GM12801 (cell line): ENCODE measurements around the gene BICDL1.

Experiments used
- TF ChIP-seq, protein P1 (sequence below): IDR thresholded peaks from one replicate; pipeline ENCODE4 v1.5.1; 2011; ENCODE audit warnings: control low read depth; ENCODE audit not compliant: insufficient read length; ENCODE audit errors: extremely low read depth

The BICDL1 gene

DNA sequence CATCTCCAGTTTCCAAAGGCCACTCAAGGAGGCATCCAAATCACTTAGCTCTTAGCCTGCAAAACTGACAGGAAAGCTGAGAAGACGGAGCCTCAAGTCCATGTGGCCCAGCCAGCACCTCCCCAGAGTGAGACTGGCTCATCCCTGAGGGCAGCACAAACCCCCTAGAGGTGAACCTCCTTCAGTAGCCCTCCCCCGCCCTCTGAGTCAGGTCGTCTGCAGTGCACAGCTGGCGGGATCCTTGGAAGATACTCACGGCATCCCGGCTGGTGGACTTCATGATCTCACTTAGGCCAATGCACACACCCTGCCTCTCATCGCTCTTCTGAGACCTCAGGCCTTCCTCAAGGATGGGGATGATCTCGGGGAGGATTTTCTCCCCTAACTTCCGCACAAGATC, 151.6 kb downstream of the BICDL1 start:
- TF ChIP-seq, protein P1, sequence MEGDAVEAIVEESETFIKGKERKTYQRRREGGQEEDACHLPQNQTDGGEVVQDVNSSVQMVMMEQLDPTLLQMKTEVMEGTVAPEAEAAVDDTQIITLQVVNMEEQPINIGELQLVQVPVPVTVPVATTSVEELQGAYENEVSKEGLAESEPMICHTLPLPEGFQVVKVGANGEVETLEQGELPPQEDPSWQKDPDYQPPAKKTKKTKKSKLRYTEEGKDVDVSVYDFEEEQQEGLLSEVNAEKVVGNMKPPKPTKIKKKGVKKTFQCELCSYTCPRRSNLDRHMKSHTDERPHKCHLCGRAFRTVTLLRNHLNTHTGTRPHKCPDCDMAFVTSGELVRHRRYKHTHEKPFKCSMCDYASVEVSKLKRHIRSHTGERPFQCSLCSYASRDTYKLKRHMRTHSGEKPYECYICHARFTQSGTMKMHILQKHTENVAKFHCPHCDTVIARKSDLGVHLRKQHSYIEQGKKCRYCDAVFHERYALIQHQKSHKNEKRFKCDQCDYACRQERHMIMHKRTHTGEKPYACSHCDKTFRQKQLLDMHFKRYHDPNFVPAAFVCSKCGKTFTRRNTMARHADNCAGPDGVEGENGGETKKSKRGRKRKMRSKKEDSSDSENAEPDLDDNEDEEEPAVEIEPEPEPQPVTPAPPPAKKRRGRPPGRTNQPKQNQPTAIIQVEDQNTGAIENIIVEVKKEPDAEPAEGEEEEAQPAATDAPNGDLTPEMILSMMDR, result no peak

DNA sequence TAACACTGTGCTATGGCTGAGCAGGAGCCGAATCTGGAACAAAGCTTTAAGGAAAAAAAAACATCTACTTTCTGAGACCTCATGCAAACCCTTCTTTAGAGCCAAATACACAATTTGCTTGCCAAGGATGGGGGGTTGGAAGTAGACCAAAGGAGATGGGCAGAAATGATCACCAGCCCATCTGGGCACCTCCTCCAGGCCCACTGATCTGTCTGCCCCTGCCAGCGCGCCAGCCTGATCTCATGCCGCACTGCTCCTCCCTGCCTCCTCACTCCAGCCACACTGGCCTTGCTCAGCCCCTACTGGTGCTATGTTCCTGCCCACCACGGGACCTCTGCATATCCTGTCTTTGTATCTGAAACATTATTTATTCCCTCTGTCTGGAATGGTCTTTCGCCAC, 152.3 kb downstream of the BICDL1 start:
- TF ChIP-seq, protein P1, result no peak

DNA sequence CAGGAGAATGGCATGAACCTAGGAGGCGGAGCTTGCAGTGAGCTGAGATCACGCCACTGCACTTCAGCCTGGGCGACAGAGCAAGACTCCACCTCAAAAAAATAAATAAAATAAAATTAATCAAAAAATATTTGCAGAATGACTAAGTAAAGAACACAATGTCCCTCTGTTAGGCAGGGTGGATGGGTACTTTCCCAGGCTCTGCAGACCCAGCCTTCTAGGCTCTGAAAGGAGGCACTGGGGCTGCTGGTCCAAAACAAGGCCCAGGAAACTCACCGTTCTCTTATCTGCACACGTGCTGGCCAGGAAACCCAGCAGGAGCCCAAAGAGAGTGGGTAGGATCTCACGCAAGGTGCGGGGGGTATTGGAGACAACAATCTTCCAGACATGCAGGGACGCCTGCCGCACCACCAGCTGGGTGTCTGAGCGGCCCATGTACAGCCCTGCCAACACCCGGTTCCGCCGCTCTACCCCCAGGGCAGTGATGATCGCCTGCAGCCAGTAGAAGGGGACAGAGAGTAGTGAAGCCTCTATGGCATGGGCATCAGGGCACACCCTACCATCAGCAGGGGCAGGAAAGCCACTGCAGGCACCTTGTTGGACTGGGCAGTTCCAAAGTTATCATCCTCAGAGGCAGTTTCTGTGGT, 153.3 kb downstream of the BICDL1 start:
- TF ChIP-seq, protein P1, result no peak
